ENCODE results near the gene AKNA.

- no peak for TF ChIP-seq EP300 (IDR thresholded peaks at IDR 0.05; ENCODE audit: borderline replicate concordance in 1 of 2, low read depth in 1 of 2, low read length in 1 of 2)
- no peak for TF ChIP-seq CTCF (IDR thresholded peaks at IDR 0.05)
- TF ChIP-seq POLR2AphosphoS5 (IDR thresholded peaks at IDR 0.05; ENCODE audit: low read depth, low read length): no peak
- TF ChIP-seq REST (IDR thresholded peaks at IDR 0.05; ENCODE audit: low read depth, low read length): no peak
These were observed 26.1 kb upstream of the AKNA start for GRCh38 chr9:114413861-114414301.
